Measurements from ENCODE around the gene CCDC182. TPM values are rescaled to one million over a fixed set of nuclear protein-coding genes. Genes with fewer than 3 reads are reported as not detected.
A peak's percentile ranks its signal among the peaks of the same experiment; 100 is the strongest.

Gene CCDC182
- total and polyA plus RNA-seq, 2 of the 13 experiments (the other 11 are each of a cell fraction or from before 2014, with no cell fraction given): not detected

DNA sequence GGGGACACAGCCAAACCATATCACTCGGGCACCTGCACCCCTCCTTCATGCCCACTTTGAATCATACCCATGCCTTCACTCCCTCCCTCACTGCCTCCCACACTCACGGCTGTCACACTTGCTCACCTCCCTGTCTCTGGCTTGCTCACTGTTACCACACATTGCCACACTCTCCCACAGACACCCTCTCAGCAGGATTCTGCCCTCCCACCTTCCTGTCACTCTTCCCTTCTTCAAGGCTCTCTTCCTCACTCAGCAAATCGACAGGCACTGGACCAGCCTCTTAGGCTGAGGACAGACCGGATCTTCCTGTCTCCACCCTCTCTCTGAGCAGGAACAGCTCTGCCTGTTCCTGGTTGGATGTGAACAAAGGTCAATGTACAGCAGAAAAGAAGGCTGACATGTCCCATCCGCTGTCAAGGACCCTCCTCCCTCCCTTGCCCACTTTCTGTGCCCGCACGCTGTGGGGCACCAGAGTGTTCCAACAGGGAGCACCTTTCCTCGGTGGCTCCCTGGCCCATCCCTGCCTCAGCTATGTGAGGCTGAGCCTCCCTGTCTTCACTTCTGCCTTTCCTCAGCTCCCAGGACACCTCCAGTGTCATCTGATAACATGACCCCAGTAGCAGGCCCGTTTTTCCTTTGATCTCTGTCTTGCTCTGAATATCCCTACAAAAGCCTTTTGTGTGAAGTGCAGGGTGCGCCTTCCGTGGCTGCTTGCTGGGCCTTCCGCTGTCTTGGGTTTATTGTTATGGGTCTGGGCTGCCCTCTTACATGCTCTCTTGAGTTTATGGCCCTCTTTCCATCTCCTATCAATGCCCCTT lies 47.0 kb downstream of the CCDC182 start (continued):
- TF ChIP-seq, protein P1, sequence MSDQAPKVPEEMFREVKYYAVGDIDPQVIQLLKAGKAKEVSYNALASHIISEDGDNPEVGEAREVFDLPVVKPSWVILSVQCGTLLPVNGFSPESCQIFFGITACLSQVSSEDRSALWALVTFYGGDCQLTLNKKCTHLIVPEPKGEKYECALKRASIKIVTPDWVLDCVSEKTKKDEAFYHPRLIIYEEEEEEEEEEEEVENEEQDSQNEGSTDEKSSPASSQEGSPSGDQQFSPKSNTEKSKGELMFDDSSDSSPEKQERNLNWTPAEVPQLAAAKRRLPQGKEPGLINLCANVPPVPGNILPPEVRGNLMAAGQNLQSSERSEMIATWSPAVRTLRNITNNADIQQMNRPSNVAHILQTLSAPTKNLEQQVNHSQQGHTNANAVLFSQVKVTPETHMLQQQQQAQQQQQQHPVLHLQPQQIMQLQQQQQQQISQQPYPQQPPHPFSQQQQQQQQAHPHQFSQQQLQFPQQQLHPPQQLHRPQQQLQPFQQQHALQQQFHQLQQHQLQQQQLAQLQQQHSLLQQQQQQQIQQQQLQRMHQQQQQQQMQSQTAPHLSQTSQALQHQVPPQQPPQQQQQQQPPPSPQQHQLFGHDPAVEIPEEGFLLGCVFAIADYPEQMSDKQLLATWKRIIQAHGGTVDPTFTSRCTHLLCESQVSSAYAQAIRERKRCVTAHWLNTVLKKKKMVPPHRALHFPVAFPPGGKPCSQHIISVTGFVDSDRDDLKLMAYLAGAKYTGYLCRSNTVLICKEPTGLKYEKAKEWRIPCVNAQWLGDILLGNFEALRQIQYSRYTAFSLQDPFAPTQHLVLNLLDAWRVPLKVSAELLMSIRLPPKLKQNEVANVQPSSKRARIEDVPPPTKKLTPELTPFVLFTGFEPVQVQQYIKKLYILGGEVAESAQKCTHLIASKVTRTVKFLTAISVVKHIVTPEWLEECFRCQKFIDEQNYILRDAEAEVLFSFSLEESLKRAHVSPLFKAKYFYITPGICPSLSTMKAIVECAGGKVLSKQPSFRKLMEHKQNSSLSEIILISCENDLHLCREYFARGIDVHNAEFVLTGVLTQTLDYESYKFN (CRISPR knock-in tag; conservative IDR thresholded peaks at IDR 0.05): peak; percentile 70
- TF ChIP-seq NR2C2 (CRISPR knock-in tag; IDR thresholded peaks at IDR 0.05; ENCODE audit: borderline replicate concordance) (peak; percentile 53; the same call in 1 of the 2 replicates), SIN3A (IDR thresholded peaks at IDR 0.05; ENCODE audit: borderline replicate concordance, low read depth, low read length) (no peak), ZMYM3 (CRISPR knock-in tag; IDR thresholded peaks at IDR 0.05) (peak; percentile 83; the same call in 1 of the 2 replicates), YEATS4 (CRISPR knock-in tag; IDR thresholded peaks at IDR 0.05; ENCODE audit: borderline replicate concordance) (0 out of 2 replicates have a peak, but pooled peaks have one; percentile 50), ISL2 (CRISPR knock-in tag; IDR thresholded peaks at IDR 0.05) (0 out of 2 replicates have a peak, but pooled peaks have one; percentile 32), TEAD3 (CRISPR knock-in tag; optimal IDR thresholded peaks at IDR 0.05; ENCODE audit: borderline replicate concordance) (peak; percentile 64)
- TF ChIP-seq, protein P2, sequence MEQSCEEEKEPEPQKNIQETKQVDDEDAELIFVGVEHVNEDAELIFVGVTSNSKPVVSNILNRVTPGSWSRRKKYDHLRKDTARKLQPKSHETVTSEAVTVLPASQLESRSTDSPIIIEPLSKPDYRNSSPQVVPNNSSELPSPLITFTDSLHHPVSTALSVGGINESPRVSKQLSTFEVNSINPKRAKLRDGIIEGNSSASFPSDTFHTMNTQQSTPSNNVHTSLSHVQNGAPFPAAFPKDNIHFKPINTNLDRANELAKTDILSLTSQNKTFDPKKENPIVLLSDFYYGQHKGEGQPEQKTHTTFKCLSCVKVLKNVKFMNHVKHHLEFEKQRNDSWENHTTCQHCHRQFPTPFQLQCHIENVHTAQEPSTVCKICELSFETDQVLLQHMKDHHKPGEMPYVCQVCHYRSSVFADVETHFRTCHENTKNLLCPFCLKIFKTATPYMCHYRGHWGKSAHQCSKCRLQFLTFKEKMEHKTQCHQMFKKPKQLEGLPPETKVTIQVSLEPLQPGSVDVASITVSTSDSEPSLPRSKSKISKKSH (CRISPR knock-in tag; IDR thresholded peaks at IDR 0.05; ENCODE audit: borderline replicate concordance): peak; percentile 73; the same call in 1 of the 2 replicates
- TF ChIP-seq, protein P3, sequence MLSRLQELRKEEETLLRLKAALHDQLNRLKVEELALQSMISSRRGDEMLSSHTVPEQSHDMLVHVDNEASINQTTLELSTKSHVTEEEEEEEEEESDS (CRISPR knock-in tag; IDR thresholded peaks at IDR 0.05; ENCODE audit: borderline replicate concordance): no peak
- TF ChIP-seq, protein P4, sequence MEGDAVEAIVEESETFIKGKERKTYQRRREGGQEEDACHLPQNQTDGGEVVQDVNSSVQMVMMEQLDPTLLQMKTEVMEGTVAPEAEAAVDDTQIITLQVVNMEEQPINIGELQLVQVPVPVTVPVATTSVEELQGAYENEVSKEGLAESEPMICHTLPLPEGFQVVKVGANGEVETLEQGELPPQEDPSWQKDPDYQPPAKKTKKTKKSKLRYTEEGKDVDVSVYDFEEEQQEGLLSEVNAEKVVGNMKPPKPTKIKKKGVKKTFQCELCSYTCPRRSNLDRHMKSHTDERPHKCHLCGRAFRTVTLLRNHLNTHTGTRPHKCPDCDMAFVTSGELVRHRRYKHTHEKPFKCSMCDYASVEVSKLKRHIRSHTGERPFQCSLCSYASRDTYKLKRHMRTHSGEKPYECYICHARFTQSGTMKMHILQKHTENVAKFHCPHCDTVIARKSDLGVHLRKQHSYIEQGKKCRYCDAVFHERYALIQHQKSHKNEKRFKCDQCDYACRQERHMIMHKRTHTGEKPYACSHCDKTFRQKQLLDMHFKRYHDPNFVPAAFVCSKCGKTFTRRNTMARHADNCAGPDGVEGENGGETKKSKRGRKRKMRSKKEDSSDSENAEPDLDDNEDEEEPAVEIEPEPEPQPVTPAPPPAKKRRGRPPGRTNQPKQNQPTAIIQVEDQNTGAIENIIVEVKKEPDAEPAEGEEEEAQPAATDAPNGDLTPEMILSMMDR (CRISPR knock-in tag; IDR thresholded peaks at IDR 0.05): peak; percentile 26; the same call in 1 of the 2 replicates

Data from HepG2 (cell line).